GM12874 (cell line): Measurements from ENCODE around the gene SGF29.

Experiments used
- TF ChIP-seq, protein P1 (sequence below): IDR thresholded peaks from 2 replicates; pipeline ENCODE4 v1.5.1; 2011; ENCODE audit warnings: low read depth, mild to moderate bottlenecking, control low read depth, low read length, moderate library complexity; ENCODE audit not compliant: insufficient read depth

Gene SGF29

DNA sequence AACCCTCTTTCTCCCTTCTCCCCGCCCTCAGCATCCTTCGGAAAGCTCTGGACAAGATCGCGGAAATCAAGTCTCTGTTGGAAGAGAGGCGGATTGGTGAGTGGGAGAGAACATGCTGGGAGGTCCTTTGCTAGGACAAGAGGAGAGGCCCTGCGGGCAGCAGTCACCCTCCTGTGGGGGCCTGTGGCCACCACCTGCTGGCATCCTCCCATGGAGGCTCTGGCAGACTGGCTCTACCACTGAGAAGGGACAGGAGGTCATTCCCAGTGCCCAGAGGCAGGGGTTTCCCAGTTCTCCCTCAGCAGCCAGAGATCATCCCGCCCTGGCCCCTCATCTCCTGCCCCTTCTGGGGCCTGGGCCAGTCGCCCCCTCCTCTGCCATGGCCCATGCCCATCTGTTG lies 35.3 kb downstream of the SGF29 start:
- TF ChIP-seq, protein P1, sequence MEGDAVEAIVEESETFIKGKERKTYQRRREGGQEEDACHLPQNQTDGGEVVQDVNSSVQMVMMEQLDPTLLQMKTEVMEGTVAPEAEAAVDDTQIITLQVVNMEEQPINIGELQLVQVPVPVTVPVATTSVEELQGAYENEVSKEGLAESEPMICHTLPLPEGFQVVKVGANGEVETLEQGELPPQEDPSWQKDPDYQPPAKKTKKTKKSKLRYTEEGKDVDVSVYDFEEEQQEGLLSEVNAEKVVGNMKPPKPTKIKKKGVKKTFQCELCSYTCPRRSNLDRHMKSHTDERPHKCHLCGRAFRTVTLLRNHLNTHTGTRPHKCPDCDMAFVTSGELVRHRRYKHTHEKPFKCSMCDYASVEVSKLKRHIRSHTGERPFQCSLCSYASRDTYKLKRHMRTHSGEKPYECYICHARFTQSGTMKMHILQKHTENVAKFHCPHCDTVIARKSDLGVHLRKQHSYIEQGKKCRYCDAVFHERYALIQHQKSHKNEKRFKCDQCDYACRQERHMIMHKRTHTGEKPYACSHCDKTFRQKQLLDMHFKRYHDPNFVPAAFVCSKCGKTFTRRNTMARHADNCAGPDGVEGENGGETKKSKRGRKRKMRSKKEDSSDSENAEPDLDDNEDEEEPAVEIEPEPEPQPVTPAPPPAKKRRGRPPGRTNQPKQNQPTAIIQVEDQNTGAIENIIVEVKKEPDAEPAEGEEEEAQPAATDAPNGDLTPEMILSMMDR: no peak

DNA sequence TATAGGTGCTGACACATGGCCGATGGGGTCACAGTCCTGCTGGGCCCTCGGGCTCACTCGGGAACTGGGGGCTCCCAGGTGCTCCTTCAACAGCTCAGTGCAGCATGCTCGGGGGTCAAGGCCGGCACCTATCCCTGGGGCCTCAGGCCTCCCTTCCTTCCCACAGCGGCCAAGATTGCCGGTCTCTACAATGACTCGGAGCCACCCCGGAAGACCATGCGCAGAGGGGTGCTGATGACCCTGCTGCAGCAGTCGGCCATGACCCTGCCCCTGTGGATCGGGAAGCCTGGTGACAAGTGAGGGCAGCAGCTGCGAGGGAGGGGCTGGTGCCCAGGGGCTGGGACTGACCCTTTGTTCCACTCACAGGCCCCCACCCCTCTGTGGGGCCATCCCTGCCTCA lies 36.2 kb downstream of the SGF29 start:
- TF ChIP-seq, protein P1: no peak

DNA sequence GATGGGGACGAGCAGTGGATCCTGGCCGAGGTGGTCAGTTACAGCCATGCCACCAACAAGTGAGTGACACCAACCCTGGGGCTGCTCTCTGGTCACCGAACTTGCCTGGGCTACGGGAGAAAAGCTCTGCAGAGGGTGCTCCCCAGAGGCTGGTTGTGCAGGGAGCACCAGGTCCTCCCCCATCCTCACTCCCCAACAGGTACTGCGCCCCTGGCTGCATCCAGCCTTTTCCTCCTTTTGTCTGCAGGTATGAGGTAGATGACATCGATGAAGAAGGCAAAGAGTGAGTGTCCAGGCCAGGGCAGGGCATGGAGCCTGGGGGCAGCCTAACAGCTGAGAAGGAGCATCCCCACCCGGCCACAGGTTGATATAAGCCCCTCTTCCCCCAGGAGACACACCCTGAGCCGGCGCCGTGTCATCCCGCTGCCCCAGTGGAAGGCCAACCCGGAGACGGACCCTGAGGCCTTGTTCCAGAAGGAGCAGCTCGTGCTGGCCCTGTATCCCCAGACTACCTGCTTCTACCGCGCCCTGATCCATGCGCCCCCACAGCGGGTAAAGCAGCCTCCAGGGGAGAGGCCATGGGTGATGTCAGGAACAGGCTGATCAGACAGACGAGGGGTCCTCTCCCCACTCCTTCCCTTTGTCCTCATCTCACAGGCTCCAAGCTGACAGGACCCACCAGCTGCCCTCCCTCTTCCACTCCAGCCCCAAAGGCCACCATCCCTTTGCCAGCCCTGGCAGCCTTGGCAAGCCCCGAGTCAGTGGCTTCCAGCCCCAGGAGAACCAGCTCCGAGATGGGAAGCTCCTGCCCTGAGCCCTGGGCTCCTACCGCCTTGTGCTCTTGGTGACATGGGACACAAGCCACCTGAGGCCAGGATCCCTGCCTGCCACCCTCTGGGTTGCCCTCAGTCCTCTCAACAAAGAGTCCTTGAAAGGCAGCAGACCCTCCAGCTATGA lies 36.9 kb downstream of the SGF29 start:
- TF ChIP-seq, protein P1: no peak

DNA sequence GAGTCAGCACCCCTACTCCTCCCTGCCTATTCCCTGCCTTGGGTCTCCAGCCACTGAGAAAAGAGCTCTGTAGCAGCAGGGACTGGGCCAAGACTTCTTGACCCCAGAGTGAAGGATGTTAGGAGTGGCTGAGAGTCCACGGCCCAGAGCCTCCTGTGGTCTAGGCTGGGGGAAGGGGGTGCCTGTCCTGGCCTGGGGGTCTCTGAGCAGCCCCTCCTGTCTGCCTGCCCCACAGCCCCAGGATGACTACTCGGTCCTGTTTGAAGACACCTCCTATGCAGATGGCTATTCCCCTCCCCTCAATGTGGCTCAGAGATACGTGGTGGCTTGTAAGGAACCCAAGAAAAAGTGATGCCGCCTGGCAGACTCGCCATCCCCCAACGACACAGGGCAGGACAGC lies 37.6 kb downstream of the SGF29 start:
- TF ChIP-seq, protein P1: no peak

DNA sequence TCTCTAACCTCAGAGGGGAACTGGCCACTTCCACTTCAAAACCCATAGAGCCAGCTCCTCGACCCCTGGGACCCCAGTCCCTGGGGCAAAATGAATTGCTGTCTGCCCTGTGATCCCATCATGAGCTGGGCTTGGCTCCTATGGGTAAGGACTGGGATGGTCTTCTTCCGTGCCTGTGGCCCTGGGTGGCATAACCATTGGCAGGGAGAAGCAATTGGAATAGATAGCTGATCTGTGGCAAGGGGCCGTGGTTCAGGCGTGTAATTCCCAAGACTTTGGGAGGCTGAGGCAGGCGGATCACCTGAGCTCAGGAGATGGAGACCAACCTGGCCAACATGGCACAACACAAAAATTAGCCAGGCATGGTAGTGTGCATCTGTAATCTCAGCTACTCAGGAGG lies 38.8 kb downstream of the SGF29 start:
- TF ChIP-seq, protein P1: no peak

DNA sequence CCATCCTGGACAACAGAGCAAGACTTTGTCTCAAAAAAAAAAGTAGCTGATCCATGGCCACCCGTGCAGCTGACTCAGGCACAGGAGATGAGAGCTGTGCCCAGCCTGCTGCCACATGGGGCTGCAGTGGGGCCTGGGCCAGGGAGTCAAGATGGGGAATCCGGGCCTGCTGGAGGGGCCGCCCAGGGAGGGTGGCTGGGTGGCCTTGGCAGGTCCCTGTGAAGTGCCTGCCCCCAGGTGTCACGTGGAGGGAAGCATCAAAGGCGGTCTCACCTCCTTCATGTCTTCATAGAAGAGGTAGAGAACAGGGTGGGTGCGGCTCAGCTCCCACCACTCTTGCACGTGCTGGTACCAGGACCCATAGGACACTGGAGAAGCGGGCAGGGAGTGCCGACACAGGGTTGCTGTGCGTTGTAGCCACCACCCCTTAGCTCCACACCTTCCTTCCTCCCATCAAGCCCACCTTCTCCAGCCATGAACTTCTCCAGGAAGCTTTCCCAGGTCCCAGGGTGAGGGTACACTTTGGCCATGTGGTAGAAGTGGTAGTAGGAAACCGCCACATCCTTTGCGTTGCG lies 39.3 kb downstream of the SGF29 start:
- TF ChIP-seq, protein P1: no peak

DNA sequence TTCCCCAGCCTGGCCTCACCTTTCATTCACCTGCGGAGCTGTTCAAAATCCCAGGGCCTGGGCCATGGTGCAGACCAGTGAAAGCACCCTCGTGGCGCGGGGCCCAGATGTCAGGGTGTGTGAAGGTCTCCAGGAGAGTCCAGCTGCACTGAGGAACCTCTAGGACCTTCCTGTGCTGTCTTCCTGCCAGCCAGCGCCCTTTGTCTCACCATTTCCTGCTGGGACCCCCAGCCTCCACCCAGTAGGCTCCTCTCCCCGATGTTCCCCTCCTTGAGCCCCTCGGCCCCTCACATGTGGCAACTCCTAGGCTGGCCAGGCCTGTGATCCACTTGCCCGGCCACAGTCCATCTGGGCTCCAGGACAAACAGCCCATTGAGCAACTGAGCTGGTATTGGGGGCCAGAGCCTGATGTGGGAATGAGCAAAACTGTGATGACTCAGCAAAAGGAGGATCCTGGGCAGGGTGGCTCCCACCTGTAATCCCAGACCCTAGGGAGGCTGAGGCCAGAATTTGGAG lies 42.5 kb downstream of the SGF29 start:
- TF ChIP-seq, protein P1: no peak
